ENCODE data around the gene CELF4.

Gene CELF4

GRCh38 chr18:37249171-37249886 lies 316.3 kb downstream of the CELF4 start:
- DNase-seq: no peak

- DNase-seq: no peak
Measured at GRCh38 chr18:37248281-37248680, 317.3 kb downstream of the CELF4 start.

GRCh38 chr18:37247497-37248161 lies 318.0 kb downstream of the CELF4 start:
- DNase-seq: no peak

- no peak for DNase-seq
Measured at GRCh38 chr18:37246779-37247340, 318.7 kb downstream of the CELF4 start.

- no peak for DNase-seq
Measured at GRCh38 chr18:37244618-37245017, 321.0 kb downstream of the CELF4 start.

GRCh38 chr18:37243741-37244140 lies 321.9 kb downstream of the CELF4 start:
- DNase-seq: no peak

- DNase-seq: no peak
Measured at GRCh38 chr18:37242826-37243560, 322.6 kb downstream of the CELF4 start.

- no peak for DNase-seq
Measured at GRCh38 chr18:37242091-37242490, 323.5 kb downstream of the CELF4 start.

- DNase-seq: no peak
Measured at GRCh38 chr18:37238282-37239108, 327.1 kb downstream of the CELF4 start.

- DNase-seq: no peak
Measured at GRCh38 chr18:37235583-37235982, 330.0 kb downstream of the CELF4 start.

- DNase-seq: no peak
Measured at GRCh38 chr18:37231251-37231650, 334.3 kb downstream of the CELF4 start.

GRCh38 chr18:37230768-37231167 lies 334.8 kb downstream of the CELF4 start:
- no peak for DNase-seq

GRCh38 chr18:37225279-37225678 lies 340.3 kb downstream of the CELF4 start:
- no peak for DNase-seq

- DNase-seq: no peak
Measured at GRCh38 chr18:37222999-37223378, 342.6 kb downstream of the CELF4 start.

GRCh38 chr18:37222354-37222998 lies 343.1 kb downstream of the CELF4 start:
- DNase-seq: no peak

GRCh38 chr18:37219257-37219656 lies 346.3 kb downstream of the CELF4 start:
- DNase-seq: no peak

GRCh38 chr18:37218022-37218590 lies 347.5 kb downstream of the CELF4 start:
- DNase-seq: no peak

- no peak for DNase-seq
Measured at GRCh38 chr18:37210781-37211180, 354.8 kb downstream of the CELF4 start.

- DNase-seq: no peak
Measured at GRCh38 chr18:37207343-37207742, 358.3 kb downstream of the CELF4 start.

- no peak for DNase-seq
Measured at GRCh38 chr18:37199741-37200140, 365.9 kb downstream of the CELF4 start.
